ENCODE results near the gene CEP350. TPM values are rescaled to one million over a fixed set of nuclear protein-coding genes. Genes with fewer than 3 reads are reported as not detected.

CEP350 gene
- total RNA-seq, 1 donor from 2014 or later = 71.5 TPM

DNA sequence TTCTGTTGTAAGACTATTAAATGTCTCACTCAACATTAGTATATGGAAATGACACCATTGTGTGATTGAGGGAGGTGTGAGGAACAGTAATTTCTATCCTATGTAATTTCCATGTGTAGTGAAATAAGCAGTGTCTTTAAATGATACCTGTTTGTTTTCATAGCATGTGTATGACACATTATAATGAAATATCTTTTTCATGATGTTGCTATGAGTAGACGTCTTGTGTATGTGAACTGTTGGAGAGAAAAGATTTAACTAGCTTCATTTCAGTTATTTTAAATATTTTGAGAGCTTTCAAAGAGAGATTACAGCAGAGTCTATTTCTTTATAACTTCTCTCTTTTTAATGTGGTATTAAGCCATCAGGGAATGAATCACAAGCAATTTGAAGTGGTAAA, 128.6 kb downstream of the CEP350 start:
- Histone ChIP-seq H3K27me3 (ENCODE audit: control insufficient read depth in 3 of 3, insufficient read depth in 3 of 3, low read length in 3 of 3) (no peaks in the 10 kb centered on the region), H3K36me3 (ENCODE audit: control insufficient read depth in 3 of 3, insufficient read depth in 3 of 3, low read length in 3 of 3) (peaks cover 5 to 38% (median 31%) of the 10 kb centered on the region in 3 donors), H3K4me3 (ENCODE audit: low read length in 3 of 3) (no peak overlapping the region), H3K4me1 (ENCODE audit: control insufficient read depth in 3 of 3, insufficient read depth in 3 of 3, low read length in 3 of 3) (no peaks in the 10 kb centered on the region), H3K27ac (ENCODE audit: low read depth, low read length) (no peak overlapping the region), H3K9me3 (ENCODE audit: control insufficient read depth in 3 of 3, low read length in 3 of 3) (no peaks in the 10 kb centered on the region), H3K9ac (ENCODE audit: low read depth in 1 of 3, low read length in 3 of 3) (no peak overlapping the region)

GRCh38 chr1:180084867-180085266, 130.3 kb downstream of the CEP350 start:
- Histone ChIP-seq H3K4me1 (ENCODE audit: control insufficient read depth in 3 of 3, insufficient read depth in 3 of 3, low read length in 3 of 3) (no peaks in the 10 kb centered on the region), H3K36me3 (ENCODE audit: control insufficient read depth in 3 of 3, insufficient read depth in 3 of 3, low read length in 3 of 3) (peaks cover 5 to 36% (median 22%) of the 10 kb centered on the region in 3 donors), H3K9ac (ENCODE audit: low read depth in 1 of 3, low read length in 3 of 3) (no peak overlapping the region), H3K27me3 (ENCODE audit: control insufficient read depth in 3 of 3, insufficient read depth in 3 of 3, low read length in 3 of 3) (no peaks in the 10 kb centered on the region), H3K4me3 (ENCODE audit: low read length in 3 of 3) (no peak overlapping the region), H3K9me3 (ENCODE audit: control insufficient read depth in 3 of 3, low read length in 3 of 3) (no peaks in the 10 kb centered on the region), H3K27ac (ENCODE audit: low read depth, low read length) (no peak overlapping the region)

- Histone ChIP-seq H3K27ac (ENCODE audit: low read depth, low read length) (no peak overlapping the region), H3K36me3 (ENCODE audit: control insufficient read depth in 3 of 3, insufficient read depth in 3 of 3, low read length in 3 of 3) (peaks cover 5 to 36% (median 22%) of the 10 kb centered on the region in 3 donors), H3K4me3 (ENCODE audit: low read length in 3 of 3) (no peak overlapping the region), H3K9me3 (ENCODE audit: control insufficient read depth in 3 of 3, low read length in 3 of 3) (no peaks in the 10 kb centered on the region), H3K27me3 (ENCODE audit: control insufficient read depth in 3 of 3, insufficient read depth in 3 of 3, low read length in 3 of 3) (no peaks in the 10 kb centered on the region), H3K4me1 (ENCODE audit: control insufficient read depth in 3 of 3, insufficient read depth in 3 of 3, low read length in 3 of 3) (no peaks in the 10 kb centered on the region), H3K9ac (ENCODE audit: low read depth in 1 of 3, low read length in 3 of 3) (no peak overlapping the region)
Observed at GRCh38 chr1:180085331-180085730, 130.7 kb downstream of the CEP350 start.

GRCh38 chr1:180092931-180093650, 138.5 kb downstream of the CEP350 start:
- Histone ChIP-seq H3K9me3 (ENCODE audit: control insufficient read depth in 3 of 3, low read length in 3 of 3) (no peaks in the 10 kb centered on the region), H3K27ac (ENCODE audit: low read depth, low read length) (no peak overlapping the region), H3K9ac (ENCODE audit: low read depth in 1 of 3, low read length in 3 of 3) (no peak overlapping the region), H3K27me3 (ENCODE audit: control insufficient read depth in 3 of 3, insufficient read depth in 3 of 3, low read length in 3 of 3) (no peaks in the 10 kb centered on the region), H3K4me1 (ENCODE audit: control insufficient read depth in 3 of 3, insufficient read depth in 3 of 3, low read length in 3 of 3) (no peaks in the 10 kb centered on the region), H3K4me3 (ENCODE audit: low read length in 3 of 3) (no peak overlapping the region), H3K36me3 (ENCODE audit: control insufficient read depth in 3 of 3, insufficient read depth in 3 of 3, low read length in 3 of 3) (peaks cover 20 to 64% (median 45%) of the 10 kb centered on the region in 3 donors)

- peaks cover 22 to 59% (median 52%) of the 10 kb centered on the region in 3 donors for H3K36me3 ChIP-seq (ENCODE audit: control insufficient read depth in 3 of 3, insufficient read depth in 3 of 3, low read length in 3 of 3)
Observed at GRCh38 chr1:180094705-180095295, 140.2 kb downstream of the CEP350 start.

GRCh38 chr1:180096584-180097325, 142.1 kb downstream of the CEP350 start:
- Histone ChIP-seq H3K36me3 (ENCODE audit: control insufficient read depth in 3 of 3, insufficient read depth in 3 of 3, low read length in 3 of 3) (peaks cover 21 to 60% (median 56%) of the 10 kb centered on the region in 3 donors), H3K27ac (ENCODE audit: low read depth, low read length) (no peak overlapping the region), H3K4me1 (ENCODE audit: control insufficient read depth in 3 of 3, insufficient read depth in 3 of 3, low read length in 3 of 3) (no peaks in the 10 kb centered on the region), H3K27me3 (ENCODE audit: control insufficient read depth in 3 of 3, insufficient read depth in 3 of 3, low read length in 3 of 3) (no peaks in the 10 kb centered on the region), H3K4me3 (ENCODE audit: low read length in 3 of 3) (no peak overlapping the region), H3K9me3 (ENCODE audit: control insufficient read depth in 3 of 3, low read length in 3 of 3) (no peaks in the 10 kb centered on the region), H3K9ac (ENCODE audit: low read depth in 1 of 3, low read length in 3 of 3) (no peak overlapping the region)

More at GRCh38 chr1:180094705-180095295, 140.2 kb downstream of the CEP350 start:
- no peaks in the 10 kb centered on the region for H3K27me3 ChIP-seq (ENCODE audit: control insufficient read depth in 3 of 3, insufficient read depth in 3 of 3, low read length in 3 of 3)
- no peak overlapping the region for H3K9ac ChIP-seq (ENCODE audit: low read depth in 1 of 3, low read length in 3 of 3)
- H3K27ac ChIP-seq (ENCODE audit: low read depth, low read length) = no peak overlapping the region
- no peak overlapping the region for H3K4me3 ChIP-seq (ENCODE audit: low read length in 3 of 3)
- H3K9me3 ChIP-seq (ENCODE audit: control insufficient read depth in 3 of 3, low read length in 3 of 3) = no peaks in the 10 kb centered on the region
- no peaks in the 10 kb centered on the region for H3K4me1 ChIP-seq (ENCODE audit: control insufficient read depth in 3 of 3, insufficient read depth in 3 of 3, low read length in 3 of 3)

- H3K27ac ChIP-seq (ENCODE audit: low read depth, low read length) = no peak overlapping the region
- H3K9me3 ChIP-seq (ENCODE audit: control insufficient read depth in 3 of 3, low read length in 3 of 3) = no peaks in the 10 kb centered on the region
- no peak overlapping the region for H3K4me3 ChIP-seq (ENCODE audit: low read length in 3 of 3)
- peaks cover 20 to 56% (median 55%) of the 10 kb centered on the region in 3 donors for H3K36me3 ChIP-seq (ENCODE audit: control insufficient read depth in 3 of 3, insufficient read depth in 3 of 3, low read length in 3 of 3)
- no peaks in the 10 kb centered on the region for H3K27me3 ChIP-seq (ENCODE audit: control insufficient read depth in 3 of 3, insufficient read depth in 3 of 3, low read length in 3 of 3)
- H3K9ac ChIP-seq (ENCODE audit: low read depth in 1 of 3, low read length in 3 of 3) = no peak overlapping the region
- no peaks in the 10 kb centered on the region for H3K4me1 ChIP-seq (ENCODE audit: control insufficient read depth in 3 of 3, insufficient read depth in 3 of 3, low read length in 3 of 3)
Observed at GRCh38 chr1:180097326-180097605, 142.7 kb downstream of the CEP350 start.

GRCh38 chr1:180101411-180101810, 146.8 kb downstream of the CEP350 start:
- H3K27ac ChIP-seq (ENCODE audit: low read depth, low read length) = no peak overlapping the region
- no peaks in the 10 kb centered on the region for H3K9me3 ChIP-seq (ENCODE audit: control insufficient read depth in 3 of 3, low read length in 3 of 3)
- peaks cover 10 to 30% (median 30%) of the 10 kb centered on the region in 3 donors for H3K36me3 ChIP-seq (ENCODE audit: control insufficient read depth in 3 of 3, insufficient read depth in 3 of 3, low read length in 3 of 3)
- no peaks in the 10 kb centered on the region for H3K4me1 ChIP-seq (ENCODE audit: control insufficient read depth in 3 of 3, insufficient read depth in 3 of 3, low read length in 3 of 3)
- no peaks in the 10 kb centered on the region for H3K27me3 ChIP-seq (ENCODE audit: control insufficient read depth in 3 of 3, insufficient read depth in 3 of 3, low read length in 3 of 3)
- H3K4me3 ChIP-seq (ENCODE audit: low read length in 3 of 3) = no peak overlapping the region
- H3K9ac ChIP-seq (ENCODE audit: low read depth in 1 of 3, low read length in 3 of 3) = no peak overlapping the region

DNA sequence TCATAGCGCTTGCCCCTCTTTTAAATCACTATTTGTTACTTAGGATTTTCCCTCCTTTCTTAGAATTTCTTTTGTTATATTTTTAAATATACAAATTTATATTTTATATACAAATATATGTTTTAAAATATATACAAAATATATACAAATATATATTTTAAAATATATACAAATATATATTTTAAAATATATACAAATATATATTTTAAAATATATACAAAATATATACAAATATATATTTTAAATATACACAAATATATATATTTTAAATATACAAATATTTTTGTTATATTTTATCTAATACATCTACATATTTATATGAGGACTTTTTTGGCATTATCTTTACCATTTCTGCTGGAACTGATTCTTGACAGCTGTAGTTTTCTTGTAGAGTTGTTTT, 149.2 kb downstream of the CEP350 start:
- Histone ChIP-seq H3K9ac (ENCODE audit: low read depth in 1 of 3, low read length in 3 of 3) (no peak overlapping the region), H3K4me1 (ENCODE audit: control insufficient read depth in 3 of 3, insufficient read depth in 3 of 3, low read length in 3 of 3) (no peaks in the 10 kb centered on the region), H3K27me3 (ENCODE audit: control insufficient read depth in 3 of 3, insufficient read depth in 3 of 3, low read length in 3 of 3) (no peaks in the 10 kb centered on the region), H3K9me3 (ENCODE audit: control insufficient read depth in 3 of 3, low read length in 3 of 3) (no peaks in the 10 kb centered on the region), H3K27ac (ENCODE audit: low read depth, low read length) (no peak overlapping the region), H3K4me3 (ENCODE audit: low read length in 3 of 3) (no peak overlapping the region), H3K36me3 (ENCODE audit: control insufficient read depth in 3 of 3, insufficient read depth in 3 of 3, low read length in 3 of 3) (peaks cover 8 to 29% (median 21%) of the 10 kb centered on the region in 3 donors)

DNA sequence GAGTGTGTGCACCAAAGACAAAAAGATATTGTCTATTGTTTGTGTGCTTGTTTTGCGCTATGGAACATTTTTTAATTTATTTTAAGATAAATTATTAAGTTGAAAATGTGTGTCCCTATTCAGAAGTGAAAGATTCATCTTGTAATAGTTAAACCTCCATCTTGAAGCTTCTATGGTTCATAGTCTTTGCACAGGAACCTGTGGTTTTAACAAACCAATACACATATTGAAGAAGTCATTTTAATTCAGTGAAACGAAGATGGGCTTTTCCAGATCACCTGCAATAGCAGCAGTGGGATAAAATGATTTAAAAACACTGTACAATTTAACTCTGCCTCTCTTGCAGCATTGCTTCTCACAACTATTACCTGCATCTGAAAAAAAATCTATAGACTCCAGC, 157.5 kb downstream of the CEP350 start:
- no peak overlapping the region for H3K27ac ChIP-seq (ENCODE audit: low read depth, low read length)
- no peak overlapping the region for H3K4me3 ChIP-seq (ENCODE audit: low read length in 3 of 3)
- H3K4me1 ChIP-seq (ENCODE audit: control insufficient read depth in 3 of 3, insufficient read depth in 3 of 3, low read length in 3 of 3) = no peaks in the 10 kb centered on the region
- H3K36me3 ChIP-seq (ENCODE audit: control insufficient read depth in 3 of 3, insufficient read depth in 3 of 3, low read length in 3 of 3) = peaks cover 17 to 39% (median 31%) of the 10 kb centered on the region in 3 donors
- H3K9me3 ChIP-seq (ENCODE audit: control insufficient read depth in 3 of 3, low read length in 3 of 3) = no peaks in the 10 kb centered on the region
- no peak overlapping the region for H3K9ac ChIP-seq (ENCODE audit: low read depth in 1 of 3, low read length in 3 of 3)
- H3K27me3 ChIP-seq (ENCODE audit: control insufficient read depth in 3 of 3, insufficient read depth in 3 of 3, low read length in 3 of 3) = no peaks in the 10 kb centered on the region

Data from skeletal muscle tissue (tissue), 4 donors.